Small intestine (tissue), 7 donors: ENCODE data around the gene DIPK1B. TPM values are rescaled to one million over a fixed set of nuclear protein-coding genes. Genes with fewer than 3 reads are reported as not detected.

Source experiments
- DNase-seq, 2 donors: peaks; one replicate each; pipeline versions ENCODE4 v3.0.0 to v3.0.0-alpha.2; 2013
- FAIRE-seq: peaks from 2 replicates; lab custom pipeline; 2012; peaks lifted over from hg19 to GRCh38; lab: Jason Lieb, UNC
- H3K27ac ChIP-seq, 3 donors: one replicate each; pipeline ENCODE4 v1.5.1; 2013; ENCODE audit warnings: low read length in 2 of 3, mild to moderate bottlenecking in 2 of 3, control low read depth in 1 of 3, inconsistent platforms in 1 of 3, low read depth in 1 of 3, moderate library complexity in 1 of 3
- H3K27me3 ChIP-seq, 3 donors: one replicate each; pipeline ENCODE4 v1.6.1; 2013; ENCODE audit warnings: low read length in 3 of 3, inconsistent platforms in 1 of 3; ENCODE audit not compliant: control insufficient read depth in 3 of 3, insufficient read depth in 3 of 3
- H3K36me3 ChIP-seq, 3 donors: one replicate each; pipeline ENCODE4 v1.6.1; 2013; ENCODE audit warnings: low read length in 3 of 3, inconsistent platforms in 1 of 3, low read depth in 1 of 3, mild to moderate bottlenecking in 1 of 3, moderate library complexity in 1 of 3; ENCODE audit not compliant: control insufficient read depth in 3 of 3, insufficient read depth in 2 of 3
- H3K4me1 ChIP-seq, 3 donors: one replicate each; pipeline ENCODE4 v1.6.1; 2013; ENCODE audit warnings: low read length in 2 of 3, inconsistent platforms in 1 of 3, low read depth in 1 of 3, mild to moderate bottlenecking in 1 of 3, moderate library complexity in 1 of 3; ENCODE audit not compliant: control insufficient read depth in 3 of 3, insufficient read depth in 2 of 3
- H3K4me3 ChIP-seq, 3 donors: one replicate each; pipeline ENCODE4 v1.5.1; 2013; ENCODE audit warnings: low read length in 3 of 3, control low read depth in 1 of 3, inconsistent platforms in 1 of 3, low read depth in 1 of 3, mild to moderate bottlenecking in 1 of 3, moderate library complexity in 1 of 3
- H3K9me3 ChIP-seq, 2 donors: one replicate each; pipeline ENCODE4 v1.6.1; 2013; ENCODE audit warnings: low read depth in 1 of 2, low read length in 1 of 2; ENCODE audit not compliant: control insufficient read depth in 2 of 2, insufficient read depth in 1 of 2
- WGBS, 3 donors: extraction: QIAGEN DNeasy Blood & Tissue Kit; methylation state at CpG; one replicate each; pipeline ENCODE4 v1.1.7; 2013; 5-methylcytosine and 5-hydroxymethylcytosine counted together
- polyA plus RNA-seq, 4 donors: library from polyadenylated mRNA; stranded (reverse) in 3 of 4; unstranded in 1 of 4; fragments of 200-250 nt in 3 of 4; fragments of 120-200 nt in 1 of 4; gene quantifications; one replicate each; pipeline versions ENCODE4 v1.2.1 to v1.2.3, GENCODE V29; 2013
- donor health status: healthy with polysubstance abuse.
- donor health status: control.
- donor health status: control.
- donor health status: Bipolar disorder and iron deficiency.
- donor health status: healthy.

DIPK1B gene
- polyA plus RNA-seq, 4 donors: 0.22 to 12.7 (median 6.6) TPM

DNA sequence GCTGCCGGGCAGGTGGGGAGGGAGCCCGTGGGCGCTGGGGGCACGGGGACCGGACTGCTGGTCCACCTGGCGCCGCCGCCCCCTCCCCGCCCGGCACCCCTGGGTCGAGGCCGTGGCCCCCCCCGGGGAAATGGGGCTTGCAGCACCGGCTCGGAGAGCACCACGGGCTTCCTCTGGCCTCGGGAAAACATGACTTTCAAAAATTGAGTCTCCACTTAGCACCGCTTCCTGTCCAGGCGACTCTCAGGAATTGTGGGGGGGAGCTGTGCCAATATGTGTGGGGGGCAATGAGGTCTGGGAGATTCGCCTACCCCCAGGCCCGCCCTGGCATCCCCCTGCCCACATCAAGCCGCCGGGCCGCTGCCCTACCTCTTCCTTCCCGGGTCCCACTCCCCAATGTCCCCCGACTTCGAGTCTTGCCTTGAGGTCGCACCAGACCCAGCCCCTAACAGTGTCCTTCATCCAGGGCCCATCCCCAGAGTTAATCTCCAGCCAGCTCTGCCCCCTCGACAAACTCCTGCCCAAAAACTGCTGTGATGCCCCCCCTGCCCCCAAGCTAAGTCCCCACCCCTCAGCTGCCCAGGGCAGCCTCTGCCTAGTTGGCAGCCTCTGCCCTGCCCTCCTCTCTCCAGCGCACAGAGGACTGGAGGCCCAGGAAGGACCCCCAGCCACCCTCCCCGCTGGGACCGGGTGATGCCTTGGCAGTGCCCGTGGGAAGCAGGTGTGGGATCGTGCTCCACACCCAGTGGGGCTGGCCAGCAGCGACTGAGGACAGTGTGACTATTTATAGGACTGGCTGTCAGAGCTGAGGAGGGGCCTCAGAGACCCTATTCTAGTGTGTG is 45.8 kb upstream of the DIPK1B start:
- H3K4me1 ChIP-seq: peaks cover 0 to 15% (median 0%) of the 10 kb centered on the region in 3 donors
- no peaks in the 10 kb centered on the region for H3K9me3 ChIP-seq
- FAIRE-seq (no peak), DNase-seq (no peak)
- H3K36me3 ChIP-seq: peaks cover 0 to 24% (median 0%) of the 10 kb centered on the region in 3 donors
- peaks cover 2 to 24% (median 10%) of the 10 kb centered on the region in 3 donors for H3K27me3 ChIP-seq
- peak overlapping the region in 1 of 3 donors; percentile 14 for H3K27ac ChIP-seq
- H3K4me3 ChIP-seq: peak overlapping the region; percentile 27 to 53 (median 28)
- WGBS, 3 donors: 18 to 21% (median 19%) methylated on average over 29 to 35 of the region's 35 CpGs

DNA sequence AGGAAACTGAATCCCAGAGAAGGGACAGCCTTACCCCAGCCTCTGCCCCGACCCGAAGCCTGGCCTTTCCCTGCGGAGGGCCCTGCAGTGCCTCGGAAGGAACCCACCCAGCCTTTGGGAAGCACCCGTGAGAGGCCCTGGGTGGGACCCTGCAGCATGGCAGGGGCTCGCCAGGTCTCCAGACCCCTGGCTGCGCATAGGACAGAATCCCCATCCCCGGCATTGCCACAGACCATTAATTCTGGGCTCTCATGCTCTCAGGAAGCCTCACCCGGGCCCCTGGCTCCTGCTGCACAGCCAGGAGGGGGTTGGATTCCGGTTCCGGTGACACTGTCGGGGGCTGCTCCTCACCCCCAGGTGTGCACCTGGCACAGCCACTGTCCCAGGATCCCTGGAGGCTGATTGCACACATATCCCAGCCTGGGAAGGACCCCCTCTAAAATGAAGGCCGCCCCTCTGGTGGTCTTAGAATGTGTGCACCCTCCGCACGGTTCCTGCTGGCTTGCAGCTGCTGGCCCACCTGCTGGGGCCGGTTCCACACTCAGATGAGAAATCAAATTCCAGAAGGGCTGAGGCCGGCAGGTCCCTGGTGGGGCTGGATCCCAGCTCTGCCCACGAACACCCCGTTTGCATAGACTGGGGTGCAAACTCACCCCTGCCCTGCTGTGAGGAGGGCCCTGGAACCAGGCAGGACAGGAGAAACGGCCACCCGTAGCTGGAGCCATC is 45.0 kb upstream of the DIPK1B start:
- H3K36me3 ChIP-seq: peaks cover 0 to 31% (median 0%) of the 10 kb centered on the region in 3 donors
- no peaks in the 10 kb centered on the region for H3K9me3 ChIP-seq
- WGBS, 3 donors: 44 to 64% (median 54%) methylated on average over 21 of the region's 21 CpGs
- peak overlapping the region in 1 of 3 donors; percentile 27 for H3K4me3 ChIP-seq
- DNase-seq (no peak), FAIRE-seq (no peak)
- peaks cover 0 to 20% (median 10%) of the 10 kb centered on the region in 3 donors for H3K27me3 ChIP-seq
- H3K27ac ChIP-seq: no peak overlapping the region
- H3K4me1 ChIP-seq: peaks cover 0 to 23% (median 3%) of the 10 kb centered on the region in 3 donors

DNA sequence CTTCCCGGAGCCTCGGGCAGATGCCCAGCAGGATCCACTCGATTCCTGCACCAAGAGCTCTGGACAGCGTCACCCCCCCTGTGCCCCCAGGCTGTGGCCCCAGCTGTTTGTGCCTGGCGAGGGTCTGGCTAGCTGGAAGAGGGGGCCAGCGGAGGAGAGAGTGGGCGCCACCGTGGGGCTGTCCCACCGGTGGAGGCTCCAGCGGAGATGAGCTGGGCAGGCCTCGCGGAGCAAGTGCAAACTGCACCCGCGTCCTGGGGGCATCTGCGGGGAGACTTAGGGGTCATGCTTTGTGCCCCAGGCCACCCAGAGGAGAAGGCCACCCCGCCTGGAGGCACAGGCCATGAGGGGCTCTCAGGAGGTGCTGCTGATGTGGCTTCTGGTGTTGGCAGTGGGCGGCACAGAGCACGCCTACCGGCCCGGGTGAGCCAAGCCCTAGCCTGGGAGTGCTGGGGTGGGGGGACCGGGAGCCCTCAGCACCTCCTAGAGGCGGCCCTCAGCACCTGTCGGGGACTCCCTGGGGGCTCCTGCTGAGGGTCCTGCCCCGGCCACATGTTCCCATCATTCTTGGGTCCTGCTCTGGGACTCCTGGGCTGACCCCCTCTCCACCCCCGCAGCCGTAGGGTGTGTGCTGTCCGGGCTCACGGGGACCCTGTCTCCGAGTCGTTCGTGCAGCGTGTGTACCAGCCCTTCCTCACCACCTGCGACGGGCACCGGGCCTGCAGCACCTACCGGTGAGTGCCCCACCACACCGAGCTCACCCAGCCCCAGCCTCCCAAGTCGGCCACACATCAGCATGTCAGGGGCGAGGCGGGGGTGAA is 44.2 kb upstream of the DIPK1B start:
- Histone ChIP-seq H3K9me3 (no peaks in the 10 kb centered on the region), H3K36me3 (peaks cover 0 to 39% (median 2%) of the 10 kb centered on the region in 3 donors), H3K27me3 (peaks cover 0 to 18% (median 10%) of the 10 kb centered on the region in 3 donors), H3K27ac (peak overlapping the region in 1 of 3 donors; percentile 19), H3K4me1 (peaks cover 0 to 31% (median 3%) of the 10 kb centered on the region in 3 donors), H3K4me3 (peak overlapping the region in 1 of 3 donors; percentile 27)
- DNase-seq (no peak), FAIRE-seq (no peak)
- 35 to 63% (median 41%) methylated on average over 38 to 40 of the region's 40 CpGs for WGBS, 3 donors

DNA sequence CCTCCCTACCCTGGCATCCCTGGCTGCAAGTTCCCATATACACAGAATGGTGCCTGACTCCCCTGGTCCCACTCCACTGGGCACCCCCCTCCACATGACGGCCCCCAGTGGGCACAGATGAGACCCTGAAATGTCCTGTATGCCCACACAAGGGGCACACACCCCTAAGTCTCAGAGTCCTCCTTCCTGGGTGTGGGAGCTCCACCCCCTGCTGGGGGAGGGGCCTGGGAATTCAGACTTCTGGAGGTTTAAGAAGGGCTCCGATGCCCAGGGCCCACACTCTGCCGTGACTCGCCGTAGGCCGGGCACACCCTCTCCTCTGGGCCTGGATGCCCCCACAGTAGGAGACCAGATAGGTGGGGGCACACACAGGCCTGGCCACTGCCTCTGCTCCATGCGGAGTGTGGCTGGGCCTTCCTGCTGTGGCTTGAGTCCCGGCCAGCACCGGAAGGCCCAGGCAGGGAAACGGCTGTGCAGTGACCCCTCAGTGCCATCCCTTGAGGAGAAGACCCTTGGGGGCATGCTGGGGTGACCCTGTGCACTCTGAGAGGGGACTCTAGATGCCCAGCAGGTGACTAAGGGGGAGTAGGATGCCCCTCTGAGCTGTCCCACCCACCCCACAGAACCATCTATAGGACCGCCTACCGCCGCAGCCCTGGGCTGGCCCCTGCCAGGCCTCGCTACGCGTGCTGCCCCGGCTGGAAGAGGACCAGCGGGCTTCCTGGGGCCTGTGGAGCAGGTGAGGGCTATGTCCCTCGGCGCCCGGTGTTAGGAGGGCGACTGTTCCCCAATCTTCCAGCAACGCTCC is 43.2 kb upstream of the DIPK1B start:
- Histone ChIP-seq H3K4me1 (peaks cover 0 to 41% (median 3%) of the 10 kb centered on the region in 3 donors), H3K9me3 (no peaks in the 10 kb centered on the region), H3K27ac (no peak overlapping the region), H3K27me3 (peaks cover 0 to 11% (median 6%) of the 10 kb centered on the region in 3 donors), H3K4me3 (peak overlapping the region in 1 of 3 donors; percentile 10), H3K36me3 (peaks cover 2 to 49% (median 6%) of the 10 kb centered on the region in 3 donors)
- FAIRE-seq (no peak), DNase-seq (peak in 1 of 2 donors; percentile 55)
- WGBS, 3 donors: 41 to 61% (median 43%) methylated on average over 23 of the region's 23 CpGs

DNA sequence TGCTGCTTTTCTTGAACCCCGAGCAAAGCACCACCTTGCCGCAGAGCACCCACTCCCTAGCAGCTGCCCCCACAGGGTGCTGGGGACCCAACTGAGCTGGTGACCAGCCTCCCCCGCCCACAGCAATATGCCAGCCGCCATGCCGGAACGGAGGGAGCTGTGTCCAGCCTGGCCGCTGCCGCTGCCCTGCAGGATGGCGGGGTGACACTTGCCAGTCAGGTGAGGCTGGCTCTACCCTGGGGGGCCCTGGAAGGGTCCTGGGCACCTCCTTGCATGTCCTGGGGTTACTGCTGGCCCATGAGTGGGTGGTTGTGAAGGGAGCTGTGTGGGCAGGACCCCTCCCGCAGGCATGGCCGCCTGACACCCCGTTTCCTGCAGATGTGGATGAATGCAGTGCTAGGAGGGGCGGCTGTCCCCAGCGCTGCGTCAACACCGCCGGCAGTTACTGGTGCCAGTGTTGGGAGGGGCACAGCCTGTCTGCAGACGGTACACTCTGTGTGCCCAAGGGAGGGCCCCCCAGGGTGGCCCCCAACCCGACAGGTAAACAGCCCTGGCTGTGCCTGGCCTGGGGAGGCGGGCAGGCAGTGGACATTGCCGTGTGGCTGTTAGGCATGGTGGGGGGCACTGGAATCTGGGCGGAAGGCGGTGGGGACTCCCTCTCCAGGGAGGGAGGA is 42.4 kb upstream of the DIPK1B start:
- Histone ChIP-seq H3K36me3 (peaks cover 4 to 54% (median 10%) of the 10 kb centered on the region in 3 donors), H3K4me3 (no peak overlapping the region), H3K27me3 (peaks cover 0 to 6% (median 5%) of the 10 kb centered on the region in 3 donors), H3K4me1 (peaks cover 0 to 46% (median 3%) of the 10 kb centered on the region in 3 donors), H3K27ac (no peak overlapping the region), H3K9me3 (no peaks in the 10 kb centered on the region)
- DNase-seq: no peak
- 37 to 56% (median 39%) methylated on average over 22 to 23 of the region's 23 CpGs for WGBS, 3 donors
- FAIRE-seq: no peak

DNA sequence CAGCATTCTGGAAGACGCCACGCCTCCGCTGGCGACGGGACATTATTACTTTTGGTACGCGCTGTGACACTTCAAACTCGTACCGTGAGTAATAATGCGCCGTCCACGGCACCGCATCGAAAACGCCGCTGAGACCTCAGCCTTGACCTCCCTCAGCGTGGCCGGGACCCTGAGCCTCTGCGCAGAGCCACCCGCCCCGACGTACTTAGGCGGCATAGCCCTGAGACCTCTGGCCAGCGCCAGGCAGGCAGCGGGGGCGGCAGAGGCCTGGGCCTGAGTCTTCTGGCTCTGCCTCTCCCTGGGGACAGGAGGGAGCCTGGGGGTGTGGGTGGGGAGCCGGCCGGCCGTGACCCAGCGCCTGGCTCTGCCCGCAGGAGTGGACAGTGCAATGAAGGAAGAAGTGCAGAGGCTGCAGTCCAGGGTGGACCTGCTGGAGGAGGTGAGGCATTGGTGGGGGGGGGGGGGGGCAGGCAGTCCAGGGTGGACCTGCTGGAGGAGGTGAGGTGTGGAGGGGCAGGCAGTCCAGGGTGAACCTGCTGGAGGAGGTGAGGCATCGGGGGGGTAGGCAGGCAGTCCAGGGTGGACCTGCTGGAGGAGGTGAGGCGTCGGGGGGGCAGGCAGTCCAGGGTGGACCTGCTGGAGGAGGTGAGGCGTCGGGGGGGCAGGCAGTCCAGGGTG is 41.7 kb upstream of the DIPK1B start:
- Histone ChIP-seq H3K36me3 (peaks cover 4 to 55% (median 10%) of the 10 kb centered on the region in 3 donors), H3K4me1 (peaks cover 0 to 47% (median 3%) of the 10 kb centered on the region in 3 donors), H3K9me3 (no peaks in the 10 kb centered on the region), H3K27me3 (peaks cover 0 to 3% (median 3%) of the 10 kb centered on the region in 3 donors), H3K27ac (peak overlapping the region in 1 of 3 donors; percentile 17), H3K4me3 (no peak overlapping the region)
- 30 to 60% (median 55%) methylated on average over 31 to 36 of the region's 36 CpGs for WGBS, 3 donors
- no peak for FAIRE-seq
- DNase-seq: no peak
